PC-3 (cell line): Measurements from ENCODE around the gene CTSE. TPM values are rescaled to one million over a fixed set of nuclear protein-coding genes. Genes with fewer than 3 reads are reported as not detected.

Experiments
- ATAC-seq: fragments of 200-7000 bp; cut with Tn5 transposase; 2 replicates; pipeline ENCODE4 v1.9.1; 2020; ENCODE audit warnings: mild to moderate bottlenecking, moderate library complexity
- BruUV-seq: library from RNA; stranded (reverse); fragments of 400-500 nt; replicated peaks from 2 replicates; lab custom pipeline; 2021; lab: Mats Ljungman, UMichigan
- CTCF ChIA-PET: fragments of 300-600 bp; sonication (Branson Sonifier 250); formaldehyde crosslinking; loops from one replicate; lab custom pipeline; 2022; ENCODE audit warnings: antibody characterized with exemption; lab: Charles Lee
- POLR2A ChIA-PET: fragments of 300-600 bp; sonication (Branson Sonifier 250); formaldehyde crosslinking; loops from one replicate; lab custom pipeline; 2022; ENCODE audit warnings: antibody characterized with exemption; ENCODE audit not compliant: unreplicated experiment; lab: Charles Lee
- DNase-seq: peaks from one replicate; pipeline ENCODE4 v3.0.0-alpha.2; 2015
- H2AFZ ChIP-seq: fragments of 300-600 bp; sonication (generic); 2 replicates; pipeline ENCODE4 v1.6.0; 2016; ENCODE audit warnings: antibody characterized with exemption, low read length
- H3F3A ChIP-seq: fragments of 300-600 bp; sonication (generic); one replicate; pipeline ENCODE4 v1.6.0; 2017; ENCODE audit warnings: antibody characterized with exemption, low read length, control low read depth, mild to moderate bottlenecking; ENCODE audit not compliant: unreplicated experiment
- H3K27ac ChIP-seq: fragments of 300-600 bp; sonication (generic); 2 replicates; pipeline ENCODE4 v1.5.1; 2016; ENCODE audit warnings: mild to moderate bottlenecking, low read length
- H3K27me3 ChIP-seq: fragments of 300-600 bp; sonication (generic); 2 replicates; pipeline ENCODE4 v1.6.1; 2016; ENCODE audit warnings: low read length, mixed read lengths
- H3K36me3 ChIP-seq: fragments of 300-600 bp; sonication (generic); 2 replicates; pipeline ENCODE4 v1.6.1; 2016; ENCODE audit warnings: low read depth, mixed run types, low read length, mixed read lengths
- H3K4me1 ChIP-seq: fragments of 300-600 bp; sonication (generic); 2 replicates; pipeline ENCODE4 v1.5.1; 2016; ENCODE audit warnings: low read length; ENCODE audit not compliant: insufficient read depth
- H3K4me2 ChIP-seq: fragments of 300-600 bp; sonication (generic); 2 replicates; pipeline ENCODE4 v1.6.0; 2016; ENCODE audit warnings: low read length
- H3K4me3 ChIP-seq: fragments of 300-600 bp; sonication (generic); 2 replicates; pipeline ENCODE4 v1.5.1; 2016; ENCODE audit warnings: mild to moderate bottlenecking, low read length, mixed read lengths
- H3K79me2 ChIP-seq: fragments of 300-600 bp; sonication (generic); 2 replicates; pipeline ENCODE4 v1.6.1; 2017; ENCODE audit warnings: low read length, mixed read lengths
- H3K9ac ChIP-seq: fragments of 300-600 bp; sonication (generic); 2 replicates; pipeline ENCODE4 v1.6.0; 2016; ENCODE audit warnings: mild to moderate bottlenecking, low read length
- H3K9me2 ChIP-seq: fragments of 300-600 bp; sonication (generic); replicated peaks from 2 replicates; pipeline ENCODE4 v1.6.1; 2016; ENCODE audit warnings: mixed run types, low read length, mixed read lengths
- H3K9me3 ChIP-seq: fragments of 300-600 bp; sonication (generic); 2 replicates; pipeline ENCODE4 v1.6.1; 2016; ENCODE audit warnings: low read length, mixed read lengths
- H4K20me1 ChIP-seq: fragments of 300-600 bp; sonication (generic); 2 replicates; pipeline ENCODE4 v1.6.1; 2016; ENCODE audit warnings: low read length, mixed read lengths
- CTCF ChIP-seq: fragments of 300-600 bp; sonication (generic); conservative IDR thresholded peaks from 2 replicates; pipeline ENCODE4 v1.5.1; 2017; ENCODE audit warnings: antibody characterized with exemption, low read depth, mild to moderate bottlenecking, low read length
- EZH2 ChIP-seq: fragments of 300-600 bp; sonication (generic); IDR thresholded peaks from one replicate; pipeline ENCODE4 v1.6.1; 2017; ENCODE audit warnings: antibody characterized with exemption, mild to moderate bottlenecking, low read length; ENCODE audit not compliant: unreplicated experiment
- EZH2phosphoT487 ChIP-seq: fragments of 300-600 bp; sonication (generic); IDR thresholded peaks from 2 replicates; pipeline ENCODE4 v1.6.1; 2018; ENCODE audit warnings: mild to moderate bottlenecking, antibody characterized with exemption, low read length, borderline replicate concordance
- intact Hi-C: fragments of 100-400 bp; cut with micrococcal nuclease; formaldehyde crosslinking; loops from 2 replicates; pipeline ENCODE4 v1.9.0; 2023
- total RNA-seq: library from RNA; depleted of rRNA; stranded (reverse); fragments of >200 nt; gene quantifications from 2 replicates; pipeline ENCODE4 v1.2.3, GENCODE V29; 2014

The CTSE gene
- total RNA-seq, 1 experiment from 2014 or later = 0.51 TPM

DNA sequence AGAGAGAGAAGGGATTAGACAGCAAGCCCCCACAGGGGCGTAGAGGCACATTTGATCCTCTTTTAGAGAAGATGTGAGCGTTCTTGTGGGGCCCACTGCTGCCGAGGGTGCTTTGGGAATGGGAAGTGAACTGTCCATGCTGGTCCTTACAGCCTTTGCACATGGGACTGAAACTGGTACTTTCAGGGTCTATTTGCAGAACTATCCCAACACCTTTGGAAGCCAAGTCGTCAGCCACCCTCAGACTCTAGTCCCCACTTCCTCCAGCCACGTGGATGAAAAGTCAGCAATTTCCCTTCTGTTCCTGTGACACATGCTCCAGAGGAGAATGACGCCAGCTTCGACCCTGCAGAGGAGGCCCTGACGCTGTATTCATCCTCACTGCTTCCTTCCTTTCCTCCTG is 17.9 kb downstream of the CTSE start:
- Histone ChIP-seq H3F3A (no peaks in the 10 kb centered on the region), H3K9me3 (no peaks in the 10 kb centered on the region), H3K4me2 (no peak overlapping the region), H3K36me3 (no peaks in the 10 kb centered on the region), H2AFZ (no peak overlapping the region), H4K20me1 (no peaks in the 10 kb centered on the region), H3K79me2 (no peaks in the 10 kb centered on the region), H3K4me1 (peaks cover 14% of the 10 kb centered on the region), H3K27me3 (peaks cover 6% of the 10 kb centered on the region; the same call in 1 of the 2 replicates), H3K9me2 (no peaks in the 10 kb centered on the region), H3K27ac (no peak overlapping the region), H3K4me3 (no peak overlapping the region), H3K9ac (no peak overlapping the region)
- intact Hi-C loops = no loop called here
- CTCF ChIA-PET = no interaction called here
- TF ChIP-seq EZH2phosphoT487 = no peak
- TF ChIP-seq EZH2 = no peak
- no peak for TF ChIP-seq CTCF
- no TSS peak for BruUV-seq
- ATAC-seq (no peak), DNase-seq (no peak)
- POLR2A ChIA-PET = no interaction called here

DNA sequence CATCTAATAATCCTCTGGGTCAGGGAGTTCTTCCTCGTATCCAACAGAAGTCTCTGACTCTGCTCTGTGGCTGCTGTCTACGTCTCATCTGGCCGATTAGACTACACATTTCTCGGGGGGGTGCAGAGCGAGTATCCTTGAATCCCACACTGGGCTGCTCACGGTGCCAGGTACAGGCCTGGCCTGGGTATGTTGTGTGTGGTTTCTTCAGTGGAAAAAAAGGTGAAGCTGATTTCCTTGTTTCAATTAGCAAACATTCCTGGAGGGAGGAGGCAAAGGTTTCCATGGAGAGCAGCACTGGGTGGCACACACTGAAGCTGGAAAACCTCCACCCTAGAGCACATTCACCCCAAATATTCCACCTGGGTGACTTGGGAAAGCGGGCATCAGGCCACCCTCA is 18.5 kb downstream of the CTSE start:
- H3K9me2 ChIP-seq = no peaks in the 10 kb centered on the region
- TF ChIP-seq CTCF = no peak
- TF ChIP-seq EZH2phosphoT487 = no peak
- no peak for TF ChIP-seq EZH2
- no peak overlapping the region for H3K4me3 ChIP-seq
- CTCF ChIA-PET = no interaction called here
- H4K20me1 ChIP-seq = no peaks in the 10 kb centered on the region
- H3K27ac ChIP-seq = no peak overlapping the region
- ATAC-seq (no peak), DNase-seq (no peak)
- no TSS peak for BruUV-seq
- no peak overlapping the region for H3K4me2 ChIP-seq
- H3K9ac ChIP-seq = no peak overlapping the region
- H3K4me1 ChIP-seq = peaks cover 19% of the 10 kb centered on the region
- POLR2A ChIA-PET = no interaction called here
- intact Hi-C loops = no loop called here
- no peaks in the 10 kb centered on the region for H3F3A ChIP-seq
- H3K79me2 ChIP-seq = no peaks in the 10 kb centered on the region
- H3K9me3 ChIP-seq = no peaks in the 10 kb centered on the region
- H3K27me3 ChIP-seq = peaks cover 6% of the 10 kb centered on the region; the same call in 1 of the 2 replicates
- no peaks in the 10 kb centered on the region for H3K36me3 ChIP-seq
- H2AFZ ChIP-seq = no peak overlapping the region

- Histone ChIP-seq H3F3A (no peaks in the 10 kb centered on the region), H2AFZ (no peak overlapping the region), H3K4me1 (peaks cover 19% of the 10 kb centered on the region), H3K9me2 (no peaks in the 10 kb centered on the region), H4K20me1 (no peaks in the 10 kb centered on the region), H3K27ac (no peak overlapping the region), H3K79me2 (no peaks in the 10 kb centered on the region), H3K9me3 (no peaks in the 10 kb centered on the region), H3K4me2 (no peak overlapping the region), H3K4me3 (no peak overlapping the region), H3K9ac (no peak overlapping the region), H3K27me3 (peaks cover 6% of the 10 kb centered on the region; the same call in 1 of the 2 replicates), H3K36me3 (no peaks in the 10 kb centered on the region)
- ATAC-seq (no peak), DNase-seq (no peak)
- ChIA-PET POLR2A (no interaction called here), CTCF (no interaction called here)
- BruUV-seq = no TSS peak
- no peak for TF ChIP-seq EZH2
- no peak for TF ChIP-seq EZH2phosphoT487
- TF ChIP-seq CTCF = no peak
- intact Hi-C loops = no loop called here
These were observed 18.9 kb downstream of the CTSE start for GRCh38 chr1:206004826-206005225.
